T-cell (primary cell): ENCODE data around the gene DHRSX. TPM values are rescaled to one million over a fixed set of nuclear protein-coding genes. Genes with fewer than 3 reads are reported as not detected.

Experiments
- ATAC-seq, 4 experiments: fragments of 200-7000 bp in 3 of 4; fragments of 150-1000 bp in 1 of 4; cut with Tn5 transposase; replicated peaks in 1 of 4; 1 replicate in 3 of 4; 2 replicates in 1 of 4; pipeline ENCODE4 v1.10.0; 2021; ENCODE audit warnings: moderate library complexity in 3 of 4, mild to moderate bottlenecking in 2 of 4, moderate number of reproducible peaks in 1 of 4
- CTCF ChIA-PET, 2 donors: fragments of 300-600 bp; sonication (Branson Sonifier 250); formaldehyde crosslinking; loops; one replicate each; lab custom pipeline; 2022; ENCODE audit warnings: antibody characterized with exemption in 2 of 2; lab: Charles Lee
- POLR2A ChIA-PET, 2 donors: fragments of 300-600 bp; sonication (Branson Sonifier 250); formaldehyde crosslinking; loops; one replicate each; lab custom pipeline; 2022; ENCODE audit warnings: antibody characterized with exemption in 2 of 2; lab: Charles Lee
- DNase-seq, 35 experiments: peaks; one replicate each; pipeline versions ENCODE4 v3.0.0 to v3.0.0-alpha.2; 2013 to 2023
- H3K27ac ChIP-seq: one replicate; pipeline ENCODE4 v1.5.1; 2013; ENCODE audit warnings: low read length
- H3K27me3 ChIP-seq, 2 experiments: replicated peaks in 1 of 2; 1 replicate in 1 of 2; 2 replicates in 1 of 2; pipeline versions ENCODE4 v1.6.1 to v1.7.0; 2013; ENCODE audit warnings: low read length in 1 of 2, mixed read lengths in 1 of 2; ENCODE audit not compliant: control insufficient read depth in 2 of 2, insufficient read depth in 2 of 2; ENCODE audit errors: extremely low read depth in 1 of 2
- H3K36me3 ChIP-seq, 2 donors: 1 replicate in 1 of 2; 2 replicates in 1 of 2; pipeline versions ENCODE4 v1.6.1 to v1.7.0; 2013; ENCODE audit warnings: low read length in 1 of 2; ENCODE audit not compliant: control insufficient read depth in 2 of 2, insufficient read depth in 1 of 2; ENCODE audit errors: extremely low read depth in 1 of 2
- H3K4me1 ChIP-seq, 2 experiments: 1 replicate in 1 of 2; 2 replicates in 1 of 2; pipeline versions ENCODE4 v1.6.1 to v1.7.0; 2013; ENCODE audit warnings: low read length in 2 of 2, mixed read lengths in 1 of 2; ENCODE audit not compliant: insufficient read depth in 2 of 2, control insufficient read depth in 1 of 2; ENCODE audit errors: extremely low read depth in 1 of 2
- H3K4me3 ChIP-seq, 2 donors: 1 replicate in 1 of 2; 2 replicates in 1 of 2; pipeline versions ENCODE4 v1.5.1 to v1.7.0; 2013; ENCODE audit warnings: mild to moderate bottlenecking in 2 of 2, low read length in 1 of 2, moderate library complexity in 1 of 2; ENCODE audit not compliant: control insufficient read depth in 1 of 2; ENCODE audit errors: extremely low read depth in 1 of 2
- H3K9me3 ChIP-seq: 2 replicates; pipeline ENCODE4 v1.7.0; 2013
- H3K27ac Mint-ChIP-seq, 2 donors: one replicate each; pipeline ENCODE4 v1.8.0; 2020 to 2021; ENCODE audit warnings: mild to moderate bottlenecking in 2 of 2, mixed read lengths in 2 of 2
- H3K27me3 Mint-ChIP-seq, 2 donors: one replicate each; pipeline ENCODE4 v1.8.0; 2021 to 2022; ENCODE audit warnings: mixed read lengths in 2 of 2
- H3K36me3 Mint-ChIP-seq: one replicate; pipeline ENCODE4 v1.8.0; 2021; ENCODE audit warnings: mixed read lengths
- H3K4me1 Mint-ChIP-seq, 3 donors: one replicate each; pipeline ENCODE4 v1.8.0; 2020 to 2022; ENCODE audit warnings: mixed read lengths in 3 of 3, mild to moderate bottlenecking in 1 of 3
- H3K4me3 Mint-ChIP-seq, 3 donors: one replicate each; pipeline ENCODE4 v1.8.0; 2020 to 2022; ENCODE audit warnings: mild to moderate bottlenecking in 3 of 3, mixed read lengths in 3 of 3, moderate library complexity in 3 of 3
- H3K9me3 Mint-ChIP-seq, 3 donors: one replicate each; pipeline ENCODE4 v1.8.0; 2020 to 2022; ENCODE audit warnings: mixed read lengths in 3 of 3
- WGBS: methylation state at CpG from one replicate; pipeline ENCODE4 v1.1.5; 2013; ENCODE audit warnings: missing lambda C conversion rate; ENCODE audit not compliant: insufficient coverage; 5-methylcytosine and 5-hydroxymethylcytosine counted together
- total RNA-seq, 35 experiments: library from RNA in 6 of 35; stranded (reverse) in 6 of 35; fragments of 120-200 nt in 1 of 35; gene quantifications; one replicate each; pipeline versions ENCODE4 v1.2.1 to v1.2.4 and lab custom pipeline; 2013 to 2026

Gene DHRSX
- total RNA-seq, 5 donors from 2014 or later (not counting 1 experiment from before 2014, with no cell fraction given), result 13.2 to 20.0 (median 15.9) TPM

GRCh38 chrX:2501559-2502102 lies 855 bp upstream of the DHRSX start:
- ChIA-PET POLR2A (no interaction called here), CTCF (no interaction called here)
- WGBS, result 72% methylated on average over 4 of the region's 5 CpGs
- Mint-ChIP-seq H3K4me1 (peaks cover 25 to 32% (median 27%) of the 10 kb centered on the region in 3 donors), H3K9me3 (no peaks in the 10 kb centered on the region), H3K27me3 (no peaks in the 10 kb centered on the region), H3K36me3 (no peaks in the 10 kb centered on the region), H3K27ac (peak overlapping the region; percentile 36 to 71), H3K4me3 (peak overlapping the region; percentile 59 to 75 (median 71))
- Histone ChIP-seq H3K4me3 (no peak overlapping the region), H3K27ac (no peak overlapping the region), H3K27me3 (no peaks in the 10 kb centered on the region), H3K36me3 (no peaks in the 10 kb centered on the region), H3K9me3 (no peaks in the 10 kb centered on the region), H3K4me1 (peaks cover 6 to 30% of the 10 kb centered on the region in 2 experiments)
- no peak for DNase-seq
- ATAC-seq, result no peak

GRCh38 chrX:2500091-2500802 lies 529 bp downstream of the DHRSX start:
- H3K27ac ChIP-seq, result peak overlapping the region; percentile 69
- H3K9me3 Mint-ChIP-seq, result no peaks in the 10 kb centered on the region
- peak overlapping the region in 1 of 2 donors; percentile 89 for H3K27ac Mint-ChIP-seq
- CTCF ChIA-PET, result no interaction called here
- peak overlapping the region; percentile 81 to 85 (median 82) for H3K4me3 Mint-ChIP-seq
- H3K4me1 Mint-ChIP-seq, result peaks cover 25 to 38% (median 27%) of the 10 kb centered on the region in 3 donors
- peaks cover 6 to 30% of the 10 kb centered on the region in 2 experiments for H3K4me1 ChIP-seq
- H3K9me3 ChIP-seq, result no peaks in the 10 kb centered on the region
- H3K4me3 ChIP-seq, result peak overlapping the region; percentile 60 to 66
- no peaks in the 10 kb centered on the region for H3K27me3 ChIP-seq
- H3K27me3 Mint-ChIP-seq, result no peaks in the 10 kb centered on the region
- ATAC-seq (peak; percentile 57 to 67 (median 63)), DNase-seq (peak in 15 of 35 experiments; percentile 7 to 38 (median 24))
- POLR2A ChIA-PET, result no interaction called here
- no peaks in the 10 kb centered on the region for H3K36me3 ChIP-seq
- no peaks in the 10 kb centered on the region for H3K36me3 Mint-ChIP-seq
- WGBS, result 4% methylated on average over 35 of the region's 70 CpGs

GRCh38 chrX:2499507-2499906 lies 1.3 kb downstream of the DHRSX start:
- Histone ChIP-seq H3K27me3 (no peaks in the 10 kb centered on the region), H3K27ac (peak overlapping the region; percentile 69), H3K4me1 (peaks cover 6 to 30% of the 10 kb centered on the region in 2 experiments), H3K9me3 (no peaks in the 10 kb centered on the region), H3K36me3 (no peaks in the 10 kb centered on the region), H3K4me3 (peak overlapping the region; percentile 60 to 66)
- POLR2A ChIA-PET, result no interaction called here
- H3K27me3 Mint-ChIP-seq, result no peaks in the 10 kb centered on the region
- H3K9me3 Mint-ChIP-seq, result no peaks in the 10 kb centered on the region
- DNase-seq (no peak), ATAC-seq (no peak)
- peak overlapping the region; percentile 81 to 85 (median 82) for H3K4me3 Mint-ChIP-seq
- CTCF ChIA-PET, result no interaction called here
- H3K27ac Mint-ChIP-seq, result peak overlapping the region; percentile 85 to 89
- WGBS, result 94% methylated on average over 3 of the region's 8 CpGs
- no peaks in the 10 kb centered on the region for H3K36me3 Mint-ChIP-seq
- H3K4me1 Mint-ChIP-seq, result peaks cover 25 to 38% (median 27%) of the 10 kb centered on the region in 3 donors

- Histone ChIP-seq H3K9me3 (no peaks in the 10 kb centered on the region), H3K27me3 (no peaks in the 10 kb centered on the region), H3K27ac (peak overlapping the region; percentile 6), H3K4me1 (peaks cover 6 to 30% of the 10 kb centered on the region in 2 experiments), H3K36me3 (no peaks in the 10 kb centered on the region), H3K4me3 (no peak overlapping the region)
- H3K36me3 Mint-ChIP-seq, result no peaks in the 10 kb centered on the region
- peaks cover 25 to 38% (median 27%) of the 10 kb centered on the region in 3 donors for H3K4me1 Mint-ChIP-seq
- CTCF ChIA-PET, result no interaction called here
- DNase-seq, result no peak
- no peak for ATAC-seq
- H3K9me3 Mint-ChIP-seq, result no peaks in the 10 kb centered on the region
- POLR2A ChIA-PET, result no interaction called here
- peak overlapping the region; percentile 85 to 89 for H3K27ac Mint-ChIP-seq
- peak overlapping the region; percentile 81 to 85 (median 82) for H3K4me3 Mint-ChIP-seq
- WGBS, result 100% methylated on average over 3 of the region's 10 CpGs
- no peaks in the 10 kb centered on the region for H3K27me3 Mint-ChIP-seq
Measured at GRCh38 chrX:2498781-2499302, 1.9 kb downstream of the DHRSX start.

- no peak for ATAC-seq
- Mint-ChIP-seq H3K36me3 (no peaks in the 10 kb centered on the region), H3K4me3 (peak overlapping the region; percentile 31 to 85 (median 82)), H3K27me3 (no peaks in the 10 kb centered on the region), H3K9me3 (no peaks in the 10 kb centered on the region), H3K27ac (peak overlapping the region; percentile 85 to 89), H3K4me1 (peaks cover 21 to 38% (median 25%) of the 10 kb centered on the region in 3 donors)
- Histone ChIP-seq H3K9me3 (no peaks in the 10 kb centered on the region), H3K27me3 (no peaks in the 10 kb centered on the region), H3K4me1 (peaks cover 6 to 30% of the 10 kb centered on the region in 2 experiments), H3K27ac (peak overlapping the region; percentile 6), H3K4me3 (no peak overlapping the region), H3K36me3 (no peaks in the 10 kb centered on the region)
- ChIA-PET POLR2A (no interaction called here), CTCF (no interaction called here)
- WGBS, result 95% methylated on average over 4 of the region's 11 CpGs
- DNase-seq, result no peak
Measured at GRCh38 chrX:2497961-2498780, 2.6 kb downstream of the DHRSX start.

- peaks cover 15% of the 10 kb centered on the region for H3K36me3 Mint-ChIP-seq
- Histone ChIP-seq H3K4me3 (no peak overlapping the region), H3K36me3 (peaks cover 3 to 8% of the 10 kb centered on the region in 2 donors), H3K27ac (no peak overlapping the region), H3K27me3 (no peaks in the 10 kb centered on the region), H3K4me1 (peaks cover 6 to 21% of the 10 kb centered on the region in 2 experiments), H3K9me3 (no peaks in the 10 kb centered on the region)
- ChIA-PET POLR2A (no interaction called here), CTCF (no interaction called here)
- H3K9me3 Mint-ChIP-seq, result no peaks in the 10 kb centered on the region
- H3K27ac Mint-ChIP-seq, result no peak overlapping the region
- ATAC-seq (no peak), DNase-seq (no peak)
- whole genome bisulfite sequencing, result 90% methylated on average over 7 of the region's 14 CpGs
- H3K4me1 Mint-ChIP-seq, result peaks cover 25 to 35% (median 26%) of the 10 kb centered on the region in 3 donors
- no peaks in the 10 kb centered on the region for H3K27me3 Mint-ChIP-seq
- H3K4me3 Mint-ChIP-seq, result no peak overlapping the region
Measured at GRCh38 chrX:2495595-2495994, 5.2 kb downstream of the DHRSX start.
